Limb (tissue), 2 donors: ENCODE measurements around the gene SSTR3.
"Not testable (repeated sequence)": the region's sequence is repeated elsewhere in the genome, so short reads cannot be mapped to it uniquely, and the experiment has no call there.

Experiments
- DNase-seq, 2 donors: peaks; one replicate each; pipeline ENCODE4 v3.0.0-alpha.2; 2016; ENCODE audit errors: extremely low spot score in 2 of 2

SSTR3 gene

GRCh38 chr22:37212174-37212906 is at the start of gene SSTR3:
Gene SSTR3 (minus strand): TSS chr22:37212477. CDS start chr22:37207803, 4,674 bp downstream.
- DNase-seq, result no peak

- DNase-seq, result peak in 1 of 2 donors; percentile 37
Observed at GRCh38 chr22:37260901-37261336, 48.6 kb upstream of the SSTR3 start.

GRCh38 chr22:37260155-37260795 is 48.0 kb upstream of the SSTR3 start:
- no peak for DNase-seq

- DNase-seq, result peak; percentile 47 to 56
Observed at GRCh38 chr22:37259540-37260029, 47.3 kb upstream of the SSTR3 start.

GRCh38 chr22:37258753-37259401 is 46.6 kb upstream of the SSTR3 start:
- no peak for DNase-seq

GRCh38 chr22:37258005-37258752 is 45.9 kb upstream of the SSTR3 start:
- no peak for DNase-seq

- no peak for DNase-seq
Observed at GRCh38 chr22:37256075-37256726, 43.9 kb upstream of the SSTR3 start.

- no peak for DNase-seq
Observed at GRCh38 chr22:37255558-37256006, 43.3 kb upstream of the SSTR3 start.

GRCh38 chr22:37254867-37255233 is 42.6 kb upstream of the SSTR3 start:
- DNase-seq, result no peak

- no peak for DNase-seq
Observed at GRCh38 chr22:37254209-37254866, 42.1 kb upstream of the SSTR3 start.

GRCh38 chr22:37253126-37253660 is 40.9 kb upstream of the SSTR3 start:
- no peak for DNase-seq

- not testable (repeated sequence) for DNase-seq
Observed at GRCh38 chr22:37251836-37252235, 39.6 kb upstream of the SSTR3 start.

GRCh38 chr22:37249986-37250385 is 37.7 kb upstream of the SSTR3 start:
- DNase-seq, result no peak

- DNase-seq, result no peak
Observed at GRCh38 chr22:37248251-37248650, 36.0 kb upstream of the SSTR3 start.

GRCh38 chr22:37245740-37246139 is 33.5 kb upstream of the SSTR3 start:
- DNase-seq, result no peak

- no peak for DNase-seq
Observed at GRCh38 chr22:37244922-37245722, 32.8 kb upstream of the SSTR3 start.

GRCh38 chr22:37244114-37244921 is 32.0 kb upstream of the SSTR3 start, which contains the start of gene RAC2:
Gene RAC2 (minus strand): TSS chr22:37244269. CDS start chr22:37244148, 121 bp downstream.
- DNase-seq, result peak in 1 of 2 donors; percentile 61

- no peak for DNase-seq
Observed at GRCh38 chr22:37243402-37244113, 31.3 kb upstream of the SSTR3 start.
